ENCODE data around the gene TRIP6.
A peak's percentile ranks its signal among the peaks of the same experiment; 100 is the strongest.

The TRIP6 gene

GRCh38 chr7:100873599-100874299, 6.6 kb downstream of the TRIP6 start:
- ATAC-seq (ENCODE audit: insufficient read depth, low read depth) (no peak), DNase-seq (no peak)
- TF ChIP-seq CTCF (IDR thresholded peaks at IDR 0.05; ENCODE audit: borderline replicate concordance, extremely low read depth, low read length, poor library complexity, severe bottlenecking) (no peak), EZH2 (IDR thresholded peaks at IDR 0.05; ENCODE audit: borderline replicate concordance, low read depth, low read length, severe bottlenecking) (no peak)
- Histone ChIP-seq H3K9me3 (ENCODE audit: insufficient read depth, low read length, severe bottlenecking) (no peaks in the 10 kb centered on the region), H3K9ac (ENCODE audit: low read depth, low read length) (peak overlapping the region; percentile 83), H4K20me1 (ENCODE audit: insufficient read depth, low read length) (peaks cover 33% of the 10 kb centered on the region), H3K79me2 (ENCODE audit: insufficient read depth, low read length) (peaks cover 61% of the 10 kb centered on the region), H3K27ac (ENCODE audit: low read length) (peak overlapping the region; percentile 100), H3K4me2 (ENCODE audit: insufficient read depth, low read length) (peak overlapping the region; percentile 68), H3K4me1 (ENCODE audit: insufficient read depth, low read length) (peaks cover 46% of the 10 kb centered on the region), H3K4me3 (ENCODE audit: low read depth in 1 of 2, low read length in 2 of 2) (peak overlapping the region; percentile 25 to 99), H2AFZ (ENCODE audit: low read depth, low read length) (peak overlapping the region; percentile 73), H3K36me3 (ENCODE audit: insufficient read depth, low read length) (peaks cover 80% of the 10 kb centered on the region), H3K27me3 (ENCODE audit: insufficient read depth, low read length, poor library complexity) (no peaks in the 10 kb centered on the region)

- H2AFZ ChIP-seq (ENCODE audit: low read depth, low read length): peak overlapping the region; percentile 73
- ATAC-seq (ENCODE audit: insufficient read depth, low read depth): peak; percentile 8; the same call in 2 of the 3 replicates
- peaks cover 61% of the 10 kb centered on the region for H3K79me2 ChIP-seq (ENCODE audit: insufficient read depth, low read length)
- peaks cover 81% of the 10 kb centered on the region for H3K36me3 ChIP-seq (ENCODE audit: insufficient read depth, low read length)
- peak overlapping the region; percentile 25 to 99 for H3K4me3 ChIP-seq (ENCODE audit: low read depth in 1 of 2, low read length in 2 of 2)
- H3K27me3 ChIP-seq (ENCODE audit: insufficient read depth, low read length, poor library complexity): no peaks in the 10 kb centered on the region
- no peak for TF ChIP-seq CTCF (IDR thresholded peaks at IDR 0.05; ENCODE audit: borderline replicate concordance, extremely low read depth, low read length, poor library complexity, severe bottlenecking)
- no peak for TF ChIP-seq EZH2 (IDR thresholded peaks at IDR 0.05; ENCODE audit: borderline replicate concordance, low read depth, low read length, severe bottlenecking)
- peaks cover 46% of the 10 kb centered on the region for H3K4me1 ChIP-seq (ENCODE audit: insufficient read depth, low read length)
- peaks cover 35% of the 10 kb centered on the region for H4K20me1 ChIP-seq (ENCODE audit: insufficient read depth, low read length)
- peak overlapping the region; percentile 83 for H3K9ac ChIP-seq (ENCODE audit: low read depth, low read length)
- no peaks in the 10 kb centered on the region for H3K9me3 ChIP-seq (ENCODE audit: insufficient read depth, low read length, severe bottlenecking)
- DNase-seq: no peak
- peak overlapping the region; percentile 100 for H3K27ac ChIP-seq (ENCODE audit: low read length)
- peak overlapping the region; percentile 68 for H3K4me2 ChIP-seq (ENCODE audit: insufficient read depth, low read length)
These were observed 7.1 kb downstream of the TRIP6 start for GRCh38 chr7:100874300-100874576.

- TF ChIP-seq EZH2 (IDR thresholded peaks at IDR 0.05; ENCODE audit: borderline replicate concordance, low read depth, low read length, severe bottlenecking) (no peak), CTCF (IDR thresholded peaks at IDR 0.05; ENCODE audit: borderline replicate concordance, extremely low read depth, low read length, poor library complexity, severe bottlenecking) (peak; percentile 26)
- Histone ChIP-seq H3K4me3 (ENCODE audit: low read depth in 1 of 2, low read length in 2 of 2) (peak within 1 kb of the TSS; percentile 99), H4K20me1 (ENCODE audit: insufficient read depth, low read length) (peaks cover 40% of the 10 kb centered on the region), H2AFZ (ENCODE audit: low read depth, low read length) (peak within 1 kb of the TSS; percentile 85), H3K27me3 (ENCODE audit: insufficient read depth, low read length, poor library complexity) (no peaks in the 10 kb centered on the region), H3K9ac (ENCODE audit: low read depth, low read length) (peak within 1 kb of the TSS; percentile 83), H3K9me3 (ENCODE audit: insufficient read depth, low read length, severe bottlenecking) (no peaks in the 10 kb centered on the region), H3K4me1 (ENCODE audit: insufficient read depth, low read length) (peaks cover 49% of the 10 kb centered on the region), H3K4me2 (ENCODE audit: insufficient read depth, low read length) (peak within 1 kb of the TSS; percentile 92), H3K36me3 (ENCODE audit: insufficient read depth, low read length) (peaks cover 85% of the 10 kb centered on the region), H3K79me2 (ENCODE audit: insufficient read depth, low read length) (peaks cover 66% of the 10 kb centered on the region), H3K27ac (ENCODE audit: low read length) (peak within 1 kb of the TSS; percentile 100)
- ATAC-seq (ENCODE audit: insufficient read depth, low read depth) (peak; percentile 92), DNase-seq (peak; percentile 99)
These were observed 7.6 kb downstream of the TRIP6 start, which contains the start of gene SRRT for GRCh38 chr7:100874577-100875355. Gene SRRT, plus strand, starts transcription at chr7:100875103. Its CDS starts 488 bp downstream, at chr7:100875591.

All from DND-41 (cell line).